Heart left ventricle (tissue), 16 donors: Measurements from ENCODE around the gene HOGA1. TPM values are rescaled to one million over a fixed set of nuclear protein-coding genes. Genes with fewer than 3 reads are reported as not detected.

ENCODE experiments used
- ATAC-seq, 4 donors: fragments of 200-7000 bp; cut with Tn5 transposase; one replicate each; pipeline ENCODE4 v1.9.1; 2020 to 2022; ENCODE audit warnings: moderate library complexity in 4 of 4, mild to moderate bottlenecking in 3 of 4, moderate number of reproducible peaks in 1 of 4
- DNase-seq, 5 donors: peaks; one replicate each; pipeline ENCODE4 v3.0.0-alpha.2; 2020
- H3K27ac ChIP-seq, 12 donors: fragments of 200-600 bp; sonication (generic) in 4 of 12; one replicate each; pipeline versions ENCODE4 v1.5.0 to v1.8.0; 2016 to 2022; ENCODE audit warnings: mild to moderate bottlenecking in 2 of 12
- H3K27me3 ChIP-seq, 9 donors: fragments of 200-600 bp; sonication (generic) in 2 of 9; one replicate each; pipeline versions ENCODE4 v1.5.1 to v1.8.0; 2016 to 2022; ENCODE audit warnings: mild to moderate bottlenecking in 3 of 9
- H3K36me3 ChIP-seq, 9 donors: fragments of 200-600 bp; sonication (generic) in 2 of 9; one replicate each; pipeline versions ENCODE4 v1.5.0 to v1.8.0; 2018 to 2022; ENCODE audit warnings: mild to moderate bottlenecking in 2 of 9
- H3K4me1 ChIP-seq, 12 donors: fragments of 200-600 bp; sonication (generic) in 4 of 12; one replicate each; pipeline versions ENCODE4 v1.5.0 to v1.8.0; 2016 to 2022; ENCODE audit warnings: mild to moderate bottlenecking in 3 of 12
- H3K4me3 ChIP-seq, 12 donors: fragments of 200-600 bp; sonication (generic) in 4 of 12; one replicate each; pipeline versions ENCODE4 v1.5.0 to v1.8.0; 2017 to 2022; ENCODE audit warnings: mild to moderate bottlenecking in 9 of 12, moderate library complexity in 4 of 12
- H3K9me3 ChIP-seq, 12 donors: fragments of 200-600 bp; sonication (generic) in 4 of 12; one replicate each; pipeline versions ENCODE4 v1.5.0 to v1.8.0; 2016 to 2022; ENCODE audit warnings: mild to moderate bottlenecking in 1 of 12
- CTCF ChIP-seq, 12 donors: fragments of 200-600 bp; sonication (generic) in 4 of 12; IDR thresholded peaks; one replicate each; pipeline versions ENCODE4 v1.5.0 to v1.8.0; 2018 to 2022; ENCODE audit warnings: antibody characterized with exemption in 12 of 12, mild to moderate bottlenecking in 5 of 12
- POLR2A ChIP-seq, 2 donors: fragments of 450-650 bp; IDR thresholded peaks; one replicate each; pipeline ENCODE4 v1.6.1; 2017; ENCODE audit warnings: antibody characterized with exemption in 2 of 2, mild to moderate bottlenecking in 2 of 2, moderate library complexity in 2 of 2
- WGBS, 4 donors: extraction: QIAGEN DNeasy Blood & Tissue Kit in 2 of 4; methylation state at CpG; one replicate each; pipeline versions ENCODE4 v1.1.5 to v1.1.7; 2013 to 2018; 5-methylcytosine and 5-hydroxymethylcytosine counted together
- intact Hi-C, 10 donors: fragments of 100-400 bp; cut with DNase I; formaldehyde crosslinking; loops; one replicate each; pipeline versions ENCODE4 v1.11.1 to v1.14.2; 2022
- polyA plus RNA-seq, 2 donors: library from polyadenylated mRNA; stranded (reverse); fragments of 200-250 nt; gene quantifications; one replicate each; pipeline ENCODE4 v1.2.3, GENCODE V29; 2013
- total RNA-seq, 9 donors: library from RNA; depleted of rRNA in 2 of 9; stranded (reverse); fragments of >200 nt in 2 of 9; fragmentation: NEBNext Ultra II Directional in 3 of 9; extraction: Animal tissue kit (Norgen Biotek cat#: 25700) in 3 of 9; gene quantifications; one replicate each; pipeline versions ENCODE4 v1.1.0 to v1.2.4, GENCODE V29; 2016 to 2023
- donor health status: ischemic (EF 13 %, LVEDD 7.1; RV severe dilation, severe dysfunction).
- donor health status: healthy with polysubstance abuse.
- donor health status: DM: no; HTN: yes; CAD: no.
- donor health status: DM: no; HTN: no; CAD: no.
- donor health status: ischemic (EF 25% LVEDD 6.9; RV normal size, moderate dysfunction).
- donor health status: ischemic (EF 25% LVEDD 5.7; RV mildly dilated, moderate dysfunction).
- donor health status: healthy.
- donor health status: DM: yes; HTN: yes; CAD: no.
- donor health status: ischemic (EF 35%, LVEDD 5.7; RV mildly dilated, moderate dysfunction).
- donor health status: nonischemic (EF 11% LVEDD 7.7; RV severe dilation, severe dysfunction).
- donor health status: DM: yes; HTN: yes; CAD: no.
- donor health status: PGD.
- donor health status: ischemic (EF 29% LVEDD 5.4; RV normal size, mild dysfunction).
- donor health status: nonischemic (EF 23%, LVEDD 6.1; RV moderate dilation, normal function).

Gene HOGA1
- total and polyA plus RNA-seq, 11 donors, result 7.5 to 82.6 (median 20.4) TPM

- H3K9me3 ChIP-seq, result no peaks in the 10 kb centered on the region
- DNase-seq (no peak), ATAC-seq (no peak)
- no peak overlapping the region for H3K27ac ChIP-seq
- peaks cover 0 to 6% (median 6%) of the 10 kb centered on the region in 9 donors for H3K36me3 ChIP-seq
- TF ChIP-seq CTCF (IDR thresholded peaks at IDR 0.05) (no peak), POLR2A (IDR thresholded peaks at IDR 0.05) (no peak)
- H3K4me1 ChIP-seq, result peaks cover 0 to 10% (median 0%) of the 10 kb centered on the region in 12 donors
- intact Hi-C loops, result no loop called here
- 95 to 100% (median 96%) methylated on average over 4 of the region's 4 CpGs for WGBS, 4 donors
- no peaks in the 10 kb centered on the region for H3K27me3 ChIP-seq
- H3K4me3 ChIP-seq, result no peak overlapping the region
Observed at GRCh38 chr10:97563337-97563736, 20.9 kb upstream of the HOGA1 start.

- Histone ChIP-seq H3K36me3 (peaks cover 0 to 21% (median 19%) of the 10 kb centered on the region in 9 donors), H3K4me1 (peaks cover 0 to 10% (median 0%) of the 10 kb centered on the region in 12 donors), H3K9me3 (no peaks in the 10 kb centered on the region), H3K27me3 (no peaks in the 10 kb centered on the region), H3K4me3 (no peak overlapping the region), H3K27ac (no peak overlapping the region)
- WGBS, 4 donors, result 75 to 83% (median 82%) methylated on average over 4 of the region's 4 CpGs
- TF ChIP-seq CTCF (IDR thresholded peaks at IDR 0.05), result no peak
- TF ChIP-seq POLR2A (IDR thresholded peaks at IDR 0.05), result no peak
- ATAC-seq (no peak), DNase-seq (no peak)
- intact Hi-C loops, result no loop called here
Observed at GRCh38 chr10:97564776-97565175, 19.4 kb upstream of the HOGA1 start.

GRCh38 chr10:97566336-97566996 is 17.7 kb upstream of the HOGA1 start:
- H3K4me3 ChIP-seq, result no peak overlapping the region
- peaks cover 0 to 36% (median 31%) of the 10 kb centered on the region in 9 donors for H3K36me3 ChIP-seq
- peaks cover 0 to 11% (median 9%) of the 10 kb centered on the region in 12 donors for H3K4me1 ChIP-seq
- H3K27me3 ChIP-seq, result no peaks in the 10 kb centered on the region
- WGBS, 4 donors, result 93 to 100% (median 97%) methylated on average over 2 of the region's 2 CpGs
- H3K9me3 ChIP-seq, result no peaks in the 10 kb centered on the region
- no peak overlapping the region for H3K27ac ChIP-seq
- ATAC-seq, result no peak
- intact Hi-C loops, result no loop called here
- peak in 1 of 5 donors; percentile 20 for DNase-seq
- TF ChIP-seq POLR2A (IDR thresholded peaks at IDR 0.05) (no peak), CTCF (IDR thresholded peaks at IDR 0.05) (no peak)

DNA sequence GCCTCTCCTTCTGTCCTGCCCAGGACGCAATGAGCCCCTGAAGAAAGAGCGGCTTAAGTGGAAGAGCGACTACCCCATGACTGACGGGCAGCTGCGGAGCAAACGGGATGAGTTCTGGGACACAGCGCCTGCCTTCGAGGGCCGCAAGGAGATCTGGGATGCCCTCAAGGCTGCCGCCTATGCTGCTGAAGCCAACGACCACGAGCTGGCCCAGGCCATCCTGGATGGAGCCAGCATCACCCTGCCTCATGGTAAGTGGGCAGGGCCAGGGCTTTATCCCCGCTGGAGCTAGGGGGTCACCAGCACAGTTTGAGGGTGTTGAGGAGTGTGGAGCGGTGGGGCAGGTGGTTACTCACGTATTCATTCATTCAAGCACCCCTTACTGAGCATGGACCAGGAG is 16.3 kb upstream of the HOGA1 start:
- Histone ChIP-seq H3K9me3 (no peaks in the 10 kb centered on the region), H3K27me3 (no peaks in the 10 kb centered on the region), H3K4me3 (no peak overlapping the region), H3K4me1 (peaks cover 0 to 26% (median 17%) of the 10 kb centered on the region in 12 donors), H3K27ac (no peak overlapping the region), H3K36me3 (peaks cover 0 to 36% (median 32%) of the 10 kb centered on the region in 9 donors)
- no peak for ATAC-seq
- WGBS, 4 donors, result 94 to 96% (median 96%) methylated on average over 15 of the region's 15 CpGs
- intact Hi-C loops, result no loop called here
- peak in 1 of 5 donors; percentile 20 for DNase-seq
- TF ChIP-seq CTCF (IDR thresholded peaks at IDR 0.05) (no peak), POLR2A (IDR thresholded peaks at IDR 0.05) (no peak)
